ENCODE measurements around the gene UQCRHL.

Gene UQCRHL

DNA sequence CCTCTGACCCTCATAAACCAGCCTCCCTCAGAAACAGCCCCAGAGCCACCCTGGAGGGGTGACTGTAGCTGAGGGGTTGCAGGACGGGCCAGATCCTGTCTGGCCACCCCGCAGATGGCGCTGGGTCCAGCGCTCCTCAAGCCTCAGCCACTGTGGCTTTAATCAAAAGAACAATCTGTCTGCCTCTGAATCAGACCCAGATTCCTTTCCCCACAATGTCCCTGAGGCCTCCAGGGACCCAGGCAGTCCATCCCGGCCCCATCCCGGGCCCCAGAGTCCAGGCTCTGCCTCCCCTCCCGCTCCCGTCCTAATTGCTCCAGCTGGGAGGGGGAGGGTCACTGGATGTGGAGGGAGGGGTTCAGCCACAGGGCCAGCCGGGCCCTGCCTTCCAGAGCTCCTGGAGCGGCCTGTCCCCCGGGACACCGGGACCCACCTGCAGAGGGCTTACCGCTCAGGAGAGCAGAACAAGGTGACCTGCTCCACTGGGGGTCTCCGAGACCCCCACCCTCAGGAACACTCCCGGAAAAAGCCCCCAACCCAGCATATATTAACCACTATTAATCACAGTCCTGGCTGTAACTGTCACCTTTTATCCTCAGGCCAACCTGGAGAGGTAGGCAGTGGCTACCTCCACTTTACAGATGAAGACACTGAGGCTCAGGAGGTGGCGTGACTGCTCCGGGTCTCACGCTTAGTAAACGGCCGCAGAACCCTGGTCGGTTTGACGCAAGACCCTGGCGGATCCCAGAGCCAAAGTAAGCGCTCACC, 49.7 kb downstream of the UQCRHL start:
- peaks cover 1% of the 10 kb centered on the region for H3K27me3 ChIP-seq (replicated peaks; ENCODE audit: control insufficient read depth, insufficient read depth, low read length)
- no peaks in the 10 kb centered on the region for H3K36me3 ChIP-seq (ENCODE audit: control insufficient read depth, insufficient read depth, low read length)
- no peak for DNase-seq (ENCODE audit: extremely low read depth, insufficient read length)
- TF ChIP-seq CTCF (IDR thresholded peaks at IDR 0.05; ENCODE audit: insufficient read depth, low read length, poor library complexity, severe bottlenecking): no peak
- no peak overlapping the region for H3K4me3 ChIP-seq (replicated peaks; ENCODE audit: low read depth, low read length)
